CD4-positive, alpha-beta T cell treated with Interleukin-15 for 1 hour (primary cell): ENCODE results near the gene STX1B.

ENCODE experiments used
- DNase-seq: peaks from one replicate; pipeline ENCODE4 v3.0.0-alpha.2; 2020

Gene STX1B

DNA sequence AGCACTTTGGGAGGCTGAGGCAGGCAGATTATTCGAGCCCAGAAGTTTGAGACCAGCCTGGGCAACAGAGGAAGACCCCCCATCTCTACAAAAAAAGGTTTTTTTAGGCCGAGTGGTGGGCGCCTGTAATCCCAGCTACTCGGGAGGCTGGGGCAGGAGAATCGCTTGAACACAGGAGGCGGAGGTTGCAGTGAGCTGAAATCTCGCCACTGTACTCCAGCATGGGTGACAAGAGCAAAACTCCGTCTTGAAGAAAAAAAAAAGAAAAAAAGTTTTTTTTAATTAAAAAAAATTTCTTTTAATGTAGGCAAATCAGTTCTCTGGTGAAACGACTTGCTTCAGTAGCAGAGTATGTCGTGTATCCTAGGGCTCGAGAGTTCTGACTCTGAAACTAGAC is 14.5 kb downstream of the STX1B start:
- no peak for DNase-seq

DNA sequence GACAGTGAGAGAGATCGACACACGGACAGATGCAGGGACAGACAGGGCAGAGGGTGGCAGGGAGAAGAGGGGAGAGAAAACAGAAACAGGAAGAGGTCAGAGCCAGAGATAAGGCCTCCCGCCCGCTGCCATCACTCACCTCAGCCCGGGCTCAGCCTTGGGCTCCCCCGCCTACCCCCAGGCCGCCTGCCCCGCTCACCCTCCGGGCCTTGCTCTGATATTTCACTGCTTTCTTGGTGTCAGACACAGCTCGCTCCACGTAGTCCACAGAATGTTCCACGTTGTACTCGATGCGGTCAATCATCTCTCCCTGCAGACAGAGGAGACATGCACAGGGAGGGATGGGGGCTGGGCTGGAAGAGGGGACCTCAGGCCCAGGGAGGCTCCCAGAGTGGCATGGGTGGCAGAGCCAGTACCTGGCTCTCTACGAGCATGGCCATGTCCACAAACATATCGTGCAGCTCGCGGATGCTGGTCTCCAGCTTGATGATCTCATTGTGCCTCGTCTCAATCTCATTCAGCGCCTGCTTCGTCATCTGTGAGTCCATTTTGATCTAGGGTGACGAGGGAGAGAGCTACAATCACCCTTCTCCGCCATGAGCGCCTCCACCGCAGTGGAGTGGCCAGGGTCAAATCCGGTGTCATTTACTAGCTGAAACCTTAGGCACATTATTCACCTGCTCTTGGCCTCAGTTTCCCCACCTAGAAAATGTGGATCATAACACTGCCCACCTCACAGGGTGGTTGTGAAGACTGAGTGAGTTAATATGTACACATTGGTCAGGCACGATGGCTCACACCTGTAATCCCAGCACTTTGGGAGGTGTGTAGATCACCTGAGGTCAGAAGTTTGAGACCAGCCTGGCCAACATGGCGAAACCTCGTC is 17.3 kb downstream of the STX1B start:
- no peak for DNase-seq

DNA sequence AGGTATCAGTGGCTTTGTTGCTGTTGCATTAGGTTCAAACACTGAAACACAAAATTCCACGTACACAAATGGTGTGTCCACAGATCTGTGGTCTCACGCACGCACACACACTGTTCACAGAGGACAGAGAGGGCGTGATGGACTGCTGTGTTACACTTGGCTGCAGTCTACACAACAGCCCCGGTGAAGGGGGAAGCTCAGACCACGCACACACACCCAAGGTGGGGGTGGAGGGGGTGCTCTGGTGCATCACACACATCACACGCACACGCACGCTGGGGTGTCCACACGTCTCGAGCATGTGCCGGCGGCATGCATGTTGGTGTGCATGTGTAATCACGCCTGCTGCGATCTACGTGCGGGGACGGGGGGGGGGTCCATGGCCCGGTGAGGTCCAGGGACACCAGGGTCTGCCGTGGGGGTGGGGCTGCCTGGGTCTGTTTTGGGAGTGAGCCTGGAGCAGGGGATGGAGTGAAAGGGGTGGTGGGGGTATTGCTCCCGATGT is 18.1 kb downstream of the STX1B start:
- DNase-seq: no peak

GRCh38 chr16:30991052-30991451 is 19.4 kb downstream of the STX1B start:
- no peak for DNase-seq

- DNase-seq: no peak
Observed at GRCh38 chr16:30990105-30990504, 20.3 kb downstream of the STX1B start.

- DNase-seq: no peak
Observed at GRCh38 chr16:30989469-30990047, 20.9 kb downstream of the STX1B start.

DNA sequence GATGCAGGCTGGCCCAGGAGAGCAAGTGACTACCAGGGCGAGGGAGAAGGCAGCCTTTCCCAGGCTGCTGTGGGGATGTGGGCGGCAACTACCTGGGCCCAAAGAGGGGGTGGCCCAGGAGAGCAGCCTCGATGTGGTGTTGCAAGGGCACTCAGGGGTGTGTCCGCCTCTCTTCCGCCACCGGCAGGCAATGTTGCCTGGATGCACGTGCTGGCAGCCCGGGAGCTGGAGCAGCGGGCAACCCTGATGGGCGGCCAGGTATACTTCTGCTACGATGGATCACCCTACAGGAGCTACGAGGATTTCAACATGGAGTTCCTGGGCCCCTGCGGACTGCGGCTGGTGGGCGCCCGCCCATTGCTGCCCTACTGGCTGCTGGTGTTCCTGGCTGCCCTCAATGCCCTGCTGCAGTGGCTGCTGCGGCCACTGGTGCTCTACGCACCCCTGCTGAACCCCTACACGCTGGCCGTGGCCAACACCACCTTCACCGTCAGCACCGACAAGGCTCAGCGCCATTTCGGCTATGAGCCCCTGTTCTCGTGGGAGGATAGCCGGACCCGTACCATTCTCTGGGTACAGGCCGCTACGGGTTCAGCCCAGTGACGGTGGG is 22.8 kb downstream of the STX1B start:
- no peak for DNase-seq

- DNase-seq: no peak
Observed at GRCh38 chr16:30986129-30986991, 24.1 kb downstream of the STX1B start.

DNA sequence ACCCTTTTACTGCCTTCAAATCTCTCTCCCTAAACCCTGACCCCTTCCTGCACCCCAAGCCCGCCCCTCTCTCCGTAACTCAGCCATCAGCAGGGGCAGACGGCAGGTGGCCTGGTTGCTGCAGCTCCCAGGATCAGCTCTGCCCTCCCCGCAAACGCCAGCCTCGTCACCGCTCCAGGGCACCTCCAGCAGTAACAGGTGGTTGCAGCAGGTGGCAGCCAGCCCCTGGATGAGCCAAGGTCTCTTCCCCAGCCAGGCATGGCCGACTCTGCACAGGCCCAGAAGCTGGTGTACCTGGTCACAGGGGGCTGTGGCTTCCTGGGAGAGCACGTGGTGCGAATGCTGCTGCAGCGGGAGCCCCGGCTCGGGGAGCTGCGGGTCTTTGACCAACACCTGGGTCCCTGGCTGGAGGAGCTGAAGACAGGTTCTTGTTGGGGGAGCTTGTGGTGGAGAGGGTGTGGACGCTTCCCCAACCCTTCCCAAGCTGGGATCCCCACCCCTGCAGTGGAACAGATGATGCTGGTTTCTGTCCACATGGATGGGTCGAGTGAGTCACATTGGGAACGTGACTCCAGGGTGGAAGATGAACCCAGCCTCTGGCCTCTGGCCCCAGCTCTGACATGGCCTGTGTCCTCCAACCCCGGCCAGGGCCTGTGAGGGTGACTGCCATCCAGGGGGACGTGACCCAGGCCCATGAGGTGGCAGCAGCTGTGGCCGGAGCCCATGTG is 24.9 kb downstream of the STX1B start:
- no peak for DNase-seq

DNA sequence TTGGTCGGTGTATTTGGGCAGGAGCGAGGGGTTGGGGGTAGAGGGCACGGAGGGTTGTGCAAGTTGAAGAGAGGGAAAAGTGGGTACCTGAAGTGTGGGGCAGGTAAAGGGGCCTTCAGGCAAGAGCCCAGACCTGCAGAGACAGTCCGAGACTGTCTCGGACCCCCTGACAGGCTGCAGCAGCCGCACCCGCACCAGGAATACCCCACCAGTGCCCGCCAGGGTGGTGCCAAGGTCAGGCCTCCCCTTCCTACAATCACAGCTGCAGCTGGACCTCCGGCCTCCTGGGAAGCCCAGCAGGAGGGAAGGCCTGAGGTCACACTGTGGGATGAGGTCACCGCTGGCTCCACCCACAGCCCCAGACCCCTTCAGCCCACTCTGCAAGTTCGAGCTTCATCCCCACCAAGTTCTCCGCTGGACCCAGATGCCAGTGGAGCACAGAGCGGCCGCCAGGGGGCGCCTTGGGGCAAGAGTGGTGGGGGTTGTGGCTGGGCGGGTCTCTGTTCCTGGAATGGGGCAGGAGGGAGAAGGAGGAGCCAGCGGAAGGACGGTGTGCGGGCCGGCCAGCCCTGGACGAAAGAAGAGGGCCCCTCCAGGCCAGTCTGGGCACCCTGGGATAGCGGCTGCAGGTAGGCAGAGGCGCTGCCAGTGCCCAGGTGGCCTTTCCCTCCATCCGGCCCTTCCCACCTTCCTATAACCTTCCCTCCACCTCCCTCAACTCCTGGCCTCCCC is 25.6 kb downstream of the STX1B start, which contains the start of gene HSD3B7:
TSS of gene HSD3B7 (plus strand) at position 539 of the 732 bp plus-strand sequence. CDS start 452 bp downstream, outside the sequence.
- DNase-seq: peak; percentile 71

GRCh38 chr16:30983898-30984610 is 26.4 kb downstream of the STX1B start:
- no peak for DNase-seq

DNA sequence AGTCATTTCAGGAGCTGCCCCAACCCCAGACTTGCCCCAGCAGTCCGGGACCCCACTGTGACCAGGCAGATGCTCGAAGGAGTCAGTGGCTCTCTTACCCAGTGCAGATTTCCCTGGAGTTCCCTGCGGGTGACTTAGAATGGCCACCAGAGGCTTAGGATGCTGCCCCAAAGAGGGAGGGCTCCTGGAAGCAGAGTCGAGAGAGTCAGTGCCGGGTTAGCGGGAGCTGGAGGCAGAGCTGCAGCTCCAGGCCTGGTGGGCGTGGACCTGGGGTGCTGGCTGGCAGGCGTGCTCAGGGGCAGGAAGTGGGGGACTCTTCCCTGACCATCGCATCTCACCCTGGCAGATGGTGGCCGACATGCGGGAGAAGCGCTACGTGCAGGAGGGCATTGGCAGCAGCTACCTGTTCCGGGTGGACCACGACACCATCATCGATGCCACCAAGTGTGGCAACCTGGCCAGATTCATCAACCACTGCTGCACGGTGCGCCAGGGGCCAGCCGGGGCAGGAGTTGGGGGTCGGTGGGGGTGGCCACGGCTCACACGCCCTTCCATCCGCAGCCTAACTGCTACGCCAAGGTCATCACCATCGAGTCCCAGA is 27.0 kb downstream of the STX1B start:
- no peak for DNase-seq

- DNase-seq: no peak
Observed at GRCh38 chr16:30982548-30983288, 27.7 kb downstream of the STX1B start.

DNA sequence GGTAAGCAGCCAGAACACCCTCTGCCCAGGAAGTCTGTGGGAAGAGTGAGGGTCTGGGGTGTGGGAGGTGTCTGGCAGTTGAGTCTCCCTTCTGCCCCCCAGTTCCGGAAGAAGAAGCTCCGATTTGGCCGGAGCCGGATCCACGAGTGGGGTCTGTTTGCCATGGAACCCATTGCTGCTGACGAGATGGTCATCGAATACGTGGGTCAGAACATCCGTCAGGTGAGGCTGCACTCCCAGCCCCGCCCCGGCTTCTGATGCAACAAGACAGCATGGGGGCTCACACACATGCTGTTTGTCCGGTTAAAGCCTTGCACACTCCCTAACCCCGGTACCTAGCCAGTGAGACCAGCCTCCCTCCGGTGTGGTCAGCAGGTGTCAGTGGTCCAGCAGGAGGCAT is 29.5 kb downstream of the STX1B start:
- no peak for DNase-seq

- DNase-seq: no peak
Observed at GRCh38 chr16:30980434-30980833, 30.0 kb downstream of the STX1B start.

DNA sequence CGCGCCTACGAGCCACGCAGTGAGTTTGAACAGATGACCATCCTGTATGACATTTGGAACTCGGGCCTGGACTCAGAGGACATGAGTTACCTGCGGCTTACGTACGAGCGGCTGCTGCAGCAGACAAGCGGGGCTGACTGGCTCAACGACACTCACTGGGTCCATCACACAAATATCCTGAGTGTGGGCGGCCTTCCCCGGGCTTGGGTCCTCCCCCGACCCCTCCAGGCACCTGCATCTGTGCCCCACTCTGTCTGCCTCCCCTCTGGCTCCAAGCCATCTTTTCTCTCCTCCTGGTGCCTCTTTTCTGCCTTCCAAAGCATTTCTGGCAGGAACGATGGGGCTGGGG is 30.4 kb downstream of the STX1B start:
- DNase-seq: no peak

DNA sequence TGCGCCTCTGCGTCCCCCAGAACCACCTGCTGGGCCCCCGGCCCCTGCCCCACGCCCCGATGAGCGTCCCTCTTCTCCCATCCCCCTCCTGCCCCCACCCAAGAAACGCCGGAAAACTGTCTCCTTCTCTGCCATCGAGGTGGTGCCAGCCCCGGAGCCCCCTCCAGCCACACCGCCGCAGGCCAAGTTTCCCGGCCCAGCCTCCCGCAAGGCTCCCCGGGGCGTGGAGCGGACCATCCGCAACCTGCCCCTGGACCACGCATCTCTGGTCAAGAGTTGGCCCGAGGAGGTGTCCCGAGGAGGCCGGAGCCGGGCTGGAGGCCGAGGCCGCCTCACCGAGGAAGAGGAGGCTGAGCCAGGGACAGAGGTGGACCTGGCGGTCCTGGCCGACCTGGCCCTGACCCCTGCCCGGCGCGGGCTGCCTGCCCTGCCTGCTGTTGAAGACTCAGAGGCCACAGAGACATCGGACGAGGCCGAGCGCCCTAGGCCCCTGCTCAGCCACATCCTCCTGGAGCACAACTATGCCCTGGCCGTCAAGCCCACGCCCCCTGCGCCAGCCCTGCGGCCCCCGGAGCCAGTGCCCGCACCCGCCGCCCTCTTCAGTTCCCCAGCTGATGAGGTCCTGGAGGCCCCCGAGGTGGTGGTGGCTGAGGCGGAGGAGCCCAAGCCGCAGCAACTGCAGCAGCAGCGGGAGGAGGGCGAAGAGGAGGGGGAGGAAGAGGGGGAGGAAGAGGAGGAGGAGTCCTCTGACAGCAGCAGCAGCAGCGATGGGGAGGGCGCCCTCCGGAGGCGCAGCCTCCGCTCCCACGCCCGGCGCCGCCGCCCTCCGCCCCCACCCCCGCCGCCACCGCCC is 31.0 kb downstream of the STX1B start:
- DNase-seq: no peak

DNA sequence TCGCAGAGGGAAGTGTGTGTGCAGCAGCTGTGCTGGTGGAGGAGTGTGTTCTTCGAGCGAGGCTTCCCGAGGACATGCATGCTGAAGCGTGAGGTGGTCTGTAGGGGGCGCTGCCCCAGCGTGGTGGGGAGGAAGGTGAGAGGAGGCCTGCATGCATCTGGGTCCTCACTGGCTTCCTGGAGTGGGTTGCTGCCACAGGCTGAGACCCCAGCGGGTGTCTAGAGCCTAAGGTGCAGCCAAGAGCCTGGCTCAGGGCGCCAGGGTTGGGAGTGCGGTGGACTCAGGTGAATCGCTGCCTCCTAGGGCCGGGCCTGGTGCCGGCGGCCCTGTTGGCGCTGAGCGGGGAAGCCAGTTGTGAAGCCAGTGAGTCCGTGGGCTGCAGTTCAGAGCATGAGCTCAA is 32.9 kb downstream of the STX1B start:
- DNase-seq: no peak

DNA sequence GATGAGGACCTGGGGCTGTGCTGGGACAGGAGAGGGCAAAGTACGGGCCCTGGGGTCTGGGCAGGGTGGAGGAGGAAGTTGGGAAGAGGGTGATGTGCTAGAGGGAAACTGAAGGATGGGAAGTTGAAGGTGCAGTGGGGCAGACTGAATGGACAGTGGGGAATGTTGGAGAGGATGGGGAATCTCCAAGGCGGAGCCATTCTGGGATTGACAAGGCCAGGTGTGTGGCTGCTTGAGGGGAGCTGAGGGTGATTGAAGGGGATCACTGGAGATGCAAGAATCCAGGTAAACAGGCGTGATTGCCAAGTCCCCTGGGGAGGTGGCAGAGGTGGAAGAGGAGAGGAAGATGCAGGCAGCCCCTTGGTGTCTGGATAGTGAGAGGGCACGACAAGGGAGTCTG is 34.0 kb downstream of the STX1B start:
- no peak for DNase-seq
